ENCODE data around the gene CREB1. TPM values are rescaled to one million over a fixed set of nuclear protein-coding genes. Genes with fewer than 3 reads are reported as not detected.
A peak's percentile ranks its signal among the peaks of the same experiment; 100 is the strongest.

The CREB1 gene
- total RNA-seq, 1 experiment from 2014 or later: 71.3 TPM

- no TSS peak for BruUV-seq (replicated peaks)
- Mint-ChIP-seq H3K36me3 (ENCODE audit: insufficient read depth, unreplicated experiment) (no peaks in the 10 kb centered on the region), H3K9me3 (ENCODE audit: unreplicated experiment) (no peaks in the 10 kb centered on the region), H3K4me1 (ENCODE audit: insufficient read depth, unreplicated experiment) (peaks cover 1% of the 10 kb centered on the region), H3K4me3 (ENCODE audit: unreplicated experiment) (no peak overlapping the region), H3K27ac (ENCODE audit: low read depth, unreplicated experiment) (no peak overlapping the region), H3K27me3 (ENCODE audit: insufficient read depth, unreplicated experiment) (no peaks in the 10 kb centered on the region)
- POLR2A ChIA-PET: interaction anchor here (0.8 kb wide), 1 partner anchor 16 kb away, joined by 3 read pairs; no protein-coding TSS in a partner anchor
- TF ChIP-seq CTCF (IDR thresholded peaks at IDR 0.05; ENCODE audit: unreplicated experiment): no peak
- DNase-seq (ENCODE audit: unreplicated experiment): no peak
- intact Hi-C loops (cut with micrococcal nuclease): no loop called here
- CTCF ChIA-PET: interaction anchor here (0.6 kb wide), 1 partner anchor 11 kb away, joined by 4 read pairs; no protein-coding TSS in a partner anchor
Measured at GRCh38 chr2:207498427-207498826, 31.3 kb upstream of the CREB1 start.

- no TSS peak for BruUV-seq (replicated peaks)
- Mint-ChIP-seq H3K9me3 (ENCODE audit: unreplicated experiment) (no peaks in the 10 kb centered on the region), H3K4me3 (ENCODE audit: unreplicated experiment) (no peak overlapping the region), H3K4me1 (ENCODE audit: insufficient read depth, unreplicated experiment) (peaks cover 8% of the 10 kb centered on the region), H3K36me3 (ENCODE audit: insufficient read depth, unreplicated experiment) (no peaks in the 10 kb centered on the region), H3K27ac (ENCODE audit: low read depth, unreplicated experiment) (no peak overlapping the region), H3K27me3 (ENCODE audit: insufficient read depth, unreplicated experiment) (no peaks in the 10 kb centered on the region)
- CTCF ChIA-PET: interaction anchor here (0.6 kb wide), 1 partner anchor 11 kb away, joined by 4 read pairs; no protein-coding TSS in a partner anchor
- intact Hi-C loops (cut with micrococcal nuclease): no loop called here
- TF ChIP-seq CTCF (IDR thresholded peaks at IDR 0.05; ENCODE audit: unreplicated experiment): no peak
- no peak for DNase-seq (ENCODE audit: unreplicated experiment)
- POLR2A ChIA-PET: no interaction called here
Measured at GRCh38 chr2:207499114-207499513, 30.6 kb upstream of the CREB1 start.

- DNase-seq (ENCODE audit: unreplicated experiment): no peak
- no peak for TF ChIP-seq CTCF (IDR thresholded peaks at IDR 0.05; ENCODE audit: unreplicated experiment)
- ChIA-PET CTCF (interaction anchor here (1.0 to 1.8 kb wide), 3 partner anchors 14 to 233 kb away, joined by 3 to 10 read pairs (median 3); no protein-coding TSS in a partner anchor), POLR2A (interaction anchor here (0.9 to 3.7 kb wide), 4 partner anchors 12 to 168 kb away, joined by 3 to 44 read pairs (median 12); partner anchors contain the start of gene CREB1)
- H3K4me1 Mint-ChIP-seq (ENCODE audit: insufficient read depth, unreplicated experiment): peaks cover 34% of the 10 kb centered on the region
- H3K27me3 Mint-ChIP-seq (ENCODE audit: insufficient read depth, unreplicated experiment): no peaks in the 10 kb centered on the region
- no peaks in the 10 kb centered on the region for H3K9me3 Mint-ChIP-seq (ENCODE audit: unreplicated experiment)
- peak overlapping the region; percentile 32 for H3K27ac Mint-ChIP-seq (ENCODE audit: low read depth, unreplicated experiment)
- H3K4me3 Mint-ChIP-seq (ENCODE audit: unreplicated experiment): no peak overlapping the region
- intact Hi-C loops (cut with micrococcal nuclease): no loop called here
- no peaks in the 10 kb centered on the region for H3K36me3 Mint-ChIP-seq (ENCODE audit: insufficient read depth, unreplicated experiment)
- BruUV-seq (replicated peaks): no TSS peak
Measured at GRCh38 chr2:207501802-207502576, 27.8 kb upstream of the CREB1 start.

- Mint-ChIP-seq H3K27ac (ENCODE audit: low read depth, unreplicated experiment) (peak overlapping the region; percentile 32), H3K4me1 (ENCODE audit: insufficient read depth, unreplicated experiment) (peaks cover 34% of the 10 kb centered on the region), H3K27me3 (ENCODE audit: insufficient read depth, unreplicated experiment) (no peaks in the 10 kb centered on the region), H3K4me3 (ENCODE audit: unreplicated experiment) (no peak overlapping the region), H3K36me3 (ENCODE audit: insufficient read depth, unreplicated experiment) (no peaks in the 10 kb centered on the region), H3K9me3 (ENCODE audit: unreplicated experiment) (no peaks in the 10 kb centered on the region)
- no peak for DNase-seq (ENCODE audit: unreplicated experiment)
- POLR2A ChIA-PET: interaction anchor here (0.9 to 3.7 kb wide), 4 partner anchors 11 to 169 kb away, joined by 3 to 44 read pairs (median 12); partner anchors contain the start of gene CREB1
- intact Hi-C loops (cut with micrococcal nuclease): no loop called here
- TF ChIP-seq CTCF (IDR thresholded peaks at IDR 0.05; ENCODE audit: unreplicated experiment): no peak
- BruUV-seq (replicated peaks): no TSS peak
- CTCF ChIA-PET: interaction anchor here (1.1 to 1.8 kb wide), 2 partner anchors 15 to 231 kb away, joined by 3 to 10 read pairs; no protein-coding TSS in a partner anchor
Measured at GRCh38 chr2:207502577-207503198, 27.1 kb upstream of the CREB1 start.

Data from MCF 10A (cell line).